ENCODE data around the gene TPCN2.

The TPCN2 gene

DNA sequence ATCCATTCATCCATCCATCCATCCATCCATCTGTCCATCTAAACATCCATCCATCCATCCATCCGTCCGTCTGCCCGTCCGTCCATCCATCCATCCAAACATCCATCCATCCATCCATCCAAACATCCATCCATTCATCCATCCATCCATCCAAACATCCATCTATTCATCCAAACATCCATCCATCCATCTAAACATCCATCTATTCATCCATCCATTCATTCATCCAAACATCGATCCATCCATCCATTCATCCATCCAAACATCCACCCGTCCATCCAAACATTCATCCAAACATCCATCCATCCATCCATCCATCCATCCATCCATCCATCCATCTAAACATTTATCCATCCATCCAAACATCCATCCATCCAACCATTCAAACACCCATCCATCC lies 61.7 kb downstream of the TPCN2 start:
- no peak overlapping the region for H3K9ac ChIP-seq (ENCODE audit: low read depth, low read length)
- WGBS = 94% methylated on average over 6 of the region's 6 CpGs

DNA sequence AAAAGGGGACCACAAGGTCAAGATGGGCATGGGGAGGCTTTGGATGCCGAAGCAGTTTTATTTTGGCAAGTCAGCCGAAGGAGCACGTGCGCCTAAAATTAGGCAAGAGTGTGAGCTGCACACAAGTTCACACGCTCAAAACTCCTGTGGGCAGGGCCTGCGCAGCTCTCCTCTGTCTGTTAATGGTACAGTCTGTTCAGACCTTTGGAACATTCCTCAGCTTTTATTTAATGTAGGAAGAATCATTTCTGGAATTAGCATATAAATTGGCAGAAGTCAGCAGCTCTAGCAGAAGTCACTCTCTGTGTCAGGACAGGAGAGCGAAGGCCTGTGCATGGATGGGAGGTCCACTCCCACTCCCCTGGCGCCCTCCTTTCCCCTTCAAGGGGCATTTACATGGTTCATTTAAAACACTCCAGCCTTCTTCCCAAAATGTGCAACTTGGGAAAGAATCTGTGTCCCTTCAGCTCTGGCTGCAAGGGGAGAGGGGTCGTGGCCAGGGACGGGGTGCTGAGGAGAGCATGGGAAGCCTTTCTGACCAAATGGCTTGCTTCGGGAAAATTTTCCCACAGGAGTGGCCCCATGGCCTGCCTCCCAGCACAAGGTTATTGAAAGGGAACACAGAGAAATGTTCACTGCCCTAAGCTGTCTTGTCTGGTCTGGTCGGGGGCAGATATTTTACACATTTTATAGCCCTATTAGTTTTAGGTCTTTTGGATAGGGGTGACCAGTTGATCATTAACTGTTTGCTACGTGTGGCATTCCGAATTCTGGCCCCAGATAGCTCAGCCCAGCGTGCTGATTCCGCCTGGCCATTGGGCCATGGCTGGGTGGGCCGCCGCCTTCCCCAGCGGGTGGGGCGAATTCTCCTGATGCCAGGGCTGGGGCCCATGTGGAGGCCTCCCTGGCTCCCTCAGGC lies 63.2 kb downstream of the TPCN2 start:
- WGBS = 92% methylated on average over 19 of the region's 20 CpGs
- 0 out of 2 replicates have a peak, but pooled peaks cover 3% of the 10 kb centered on the region for H3K9me3 ChIP-seq (ENCODE audit: insufficient read depth, low read depth, low read length)
- no peak overlapping the region for H3K27ac ChIP-seq (ENCODE audit: low read depth, low read length)
- H3K27me3 ChIP-seq (ENCODE audit: insufficient read depth, low read length) = no peaks in the 10 kb centered on the region
- no peaks in the 10 kb centered on the region for H3K4me1 ChIP-seq (ENCODE audit: insufficient read depth, low read length)
- H3K36me3 ChIP-seq (ENCODE audit: insufficient read depth, low read length) = no peaks in the 10 kb centered on the region
- no peak overlapping the region for H3K4me3 ChIP-seq (ENCODE audit: low read length)
- H3K9ac ChIP-seq (ENCODE audit: low read depth, low read length) = no peak overlapping the region

More for the DNA sequence above, 61.7 kb downstream of the TPCN2 start:
- 0 out of 2 replicates have a peak, but pooled peaks cover 3% of the 10 kb centered on the region for H3K9me3 ChIP-seq (ENCODE audit: insufficient read depth, low read depth, low read length)
- no peak overlapping the region for H3K4me3 ChIP-seq (ENCODE audit: low read length)
- no peaks in the 10 kb centered on the region for H3K4me1 ChIP-seq (ENCODE audit: insufficient read depth, low read length)
- H3K27ac ChIP-seq (ENCODE audit: low read depth, low read length) = no peak overlapping the region
- no peaks in the 10 kb centered on the region for H3K27me3 ChIP-seq (ENCODE audit: insufficient read depth, low read length)
- H3K36me3 ChIP-seq (ENCODE audit: insufficient read depth, low read length) = no peaks in the 10 kb centered on the region

DNA sequence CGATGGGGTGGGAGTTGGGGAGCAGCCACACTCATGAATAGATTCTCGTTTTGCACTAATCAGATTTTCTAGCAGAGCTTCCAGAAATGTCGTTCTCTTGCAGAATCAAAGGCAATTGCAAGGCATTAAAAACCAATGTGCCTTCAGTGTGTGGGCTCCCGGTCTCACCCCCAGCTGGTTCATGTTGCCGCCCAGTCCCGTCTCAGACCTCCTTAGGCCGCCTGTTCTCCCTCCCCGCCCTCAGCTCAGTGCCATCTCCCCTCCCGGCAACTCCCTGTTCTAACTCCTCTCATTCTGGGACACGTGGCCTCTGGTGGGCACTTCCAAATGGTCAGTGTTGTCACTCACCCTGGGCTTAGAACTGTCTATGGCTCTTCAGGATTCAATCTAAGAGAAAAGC lies 64.5 kb downstream of the TPCN2 start:
- H3K27me3 ChIP-seq (ENCODE audit: insufficient read depth, low read length) = no peaks in the 10 kb centered on the region
- H3K4me3 ChIP-seq (ENCODE audit: low read length) = no peak overlapping the region
- no peak overlapping the region for H3K9ac ChIP-seq (ENCODE audit: low read depth, low read length)
- H3K27ac ChIP-seq (ENCODE audit: low read depth, low read length) = no peak overlapping the region
- H3K4me1 ChIP-seq (ENCODE audit: insufficient read depth, low read length) = no peaks in the 10 kb centered on the region
- 91% methylated on average over 10 of the region's 10 CpGs for WGBS
- no peaks in the 10 kb centered on the region for H3K36me3 ChIP-seq (ENCODE audit: insufficient read depth, low read length)
- 0 out of 2 replicates have a peak, but pooled peaks cover 3% of the 10 kb centered on the region for H3K9me3 ChIP-seq (ENCODE audit: insufficient read depth, low read depth, low read length)

DNA sequence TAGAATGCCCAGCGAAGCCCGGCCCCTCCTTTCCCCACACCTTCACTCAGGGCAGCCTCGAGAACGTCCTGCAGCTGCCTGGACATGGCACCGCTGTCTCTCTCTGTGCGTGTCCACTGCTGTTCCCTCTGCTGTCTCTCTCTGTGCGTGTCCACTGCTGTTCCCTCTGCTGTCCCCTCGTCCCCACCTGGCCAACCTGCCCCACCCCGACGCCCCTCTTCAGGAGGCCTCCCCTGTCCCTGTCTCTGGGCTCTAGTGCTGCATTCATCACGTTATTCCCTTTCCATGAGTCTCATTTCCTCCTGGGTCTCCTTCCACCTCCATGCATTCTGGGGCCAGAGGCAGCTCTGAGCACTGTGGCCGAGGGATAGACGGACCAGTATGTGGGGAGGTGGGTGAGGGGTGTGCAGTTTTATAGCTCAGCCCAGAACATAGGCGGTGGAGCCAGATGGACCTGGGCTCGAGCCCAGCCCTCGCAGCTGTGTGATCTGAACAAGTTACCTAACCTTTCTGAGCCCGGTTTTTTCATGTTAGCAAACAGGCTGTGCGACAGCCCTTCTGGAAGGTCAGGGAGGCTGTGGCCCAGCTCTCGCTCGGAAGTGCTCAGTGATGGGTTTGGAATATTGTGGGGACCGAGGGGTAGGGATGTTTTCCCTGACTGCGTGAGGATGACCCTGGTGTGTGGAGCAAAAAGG lies 65.1 kb downstream of the TPCN2 start:
- H3K4me3 ChIP-seq (ENCODE audit: low read length) = no peak overlapping the region
- no peaks in the 10 kb centered on the region for H3K36me3 ChIP-seq (ENCODE audit: insufficient read depth, low read length)
- H3K9ac ChIP-seq (ENCODE audit: low read depth, low read length) = no peak overlapping the region; the same call in 1 of the 2 replicates
- H3K9me3 ChIP-seq (ENCODE audit: insufficient read depth, low read depth, low read length) = no peaks in the 10 kb centered on the region; the same call in 1 of the 2 replicates
- no peak overlapping the region for H3K27ac ChIP-seq (ENCODE audit: low read depth, low read length)
- no peaks in the 10 kb centered on the region for H3K27me3 ChIP-seq (ENCODE audit: insufficient read depth, low read length)
- whole genome bisulfite sequencing = 92% methylated on average over 22 of the region's 22 CpGs
- H3K4me1 ChIP-seq (ENCODE audit: insufficient read depth, low read length) = no peaks in the 10 kb centered on the region

DNA sequence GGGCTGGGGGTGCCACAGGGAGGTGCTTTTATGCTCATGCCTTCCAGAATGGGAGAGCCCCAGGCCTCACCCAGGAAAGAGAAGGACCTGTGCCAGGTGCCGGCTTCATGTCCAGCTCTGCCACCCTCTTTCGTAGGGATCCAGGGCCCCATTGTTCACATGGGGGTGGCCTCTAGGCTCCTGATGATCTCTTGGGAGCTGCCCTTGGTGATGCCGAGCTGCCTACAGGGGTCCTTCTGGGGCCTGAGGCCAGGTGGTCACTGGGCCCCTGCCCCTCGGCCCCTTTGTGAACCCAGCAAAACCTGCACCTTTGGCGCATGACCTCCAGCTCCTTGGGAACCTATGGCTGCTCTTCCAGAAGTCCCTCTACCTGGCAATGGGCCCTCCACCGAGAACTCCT lies 65.6 kb downstream of the TPCN2 start:
- peaks cover 6% of the 10 kb centered on the region; the same call in 1 of the 2 replicates for H3K9me3 ChIP-seq (ENCODE audit: insufficient read depth, low read depth, low read length)
- H3K27ac ChIP-seq (ENCODE audit: low read depth, low read length) = no peak overlapping the region
- H3K4me3 ChIP-seq (ENCODE audit: low read length) = no peak overlapping the region
- no peaks in the 10 kb centered on the region for H3K4me1 ChIP-seq (ENCODE audit: insufficient read depth, low read length)
- H3K9ac ChIP-seq (ENCODE audit: low read depth, low read length) = no peak overlapping the region
- H3K36me3 ChIP-seq (ENCODE audit: insufficient read depth, low read length) = no peaks in the 10 kb centered on the region
- no peaks in the 10 kb centered on the region for H3K27me3 ChIP-seq (ENCODE audit: insufficient read depth, low read length)
- 96% methylated on average over 6 of the region's 6 CpGs for WGBS

DNA sequence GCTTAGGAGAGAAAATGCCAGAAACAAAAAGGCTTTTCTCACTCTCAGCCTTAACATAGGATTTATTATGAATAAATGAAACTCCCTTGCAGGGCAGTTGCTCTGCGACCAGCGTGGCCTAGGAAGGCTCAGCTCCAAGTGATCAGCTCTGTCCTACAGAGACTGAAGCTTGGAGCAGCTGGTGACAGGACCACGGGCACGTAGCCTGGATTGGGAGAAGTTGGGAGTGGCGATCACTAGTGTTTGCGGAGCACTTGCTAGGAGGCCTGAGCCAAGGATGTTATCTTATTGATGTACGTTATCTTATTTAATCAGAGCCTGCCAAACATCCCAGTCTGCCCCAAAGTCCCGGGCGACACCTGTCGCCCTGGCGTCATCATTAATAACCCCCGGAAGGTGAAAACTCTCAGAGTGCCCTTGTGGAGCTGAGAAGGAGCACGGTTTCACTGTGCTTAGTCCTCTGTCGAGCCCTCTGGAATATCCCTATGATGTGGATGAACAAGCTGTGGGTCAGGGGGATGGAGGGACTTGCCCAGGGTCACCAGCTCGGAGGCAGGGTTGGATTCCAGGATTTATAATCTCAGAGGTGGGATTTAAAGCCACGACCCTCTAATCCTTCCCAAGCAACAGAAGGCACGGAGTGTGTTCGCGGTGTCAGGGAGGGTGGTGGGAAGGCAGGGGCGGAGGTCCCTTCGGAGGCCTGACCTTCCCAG lies 66.2 kb downstream of the TPCN2 start:
- no peaks in the 10 kb centered on the region for H3K36me3 ChIP-seq (ENCODE audit: insufficient read depth, low read length)
- H3K9ac ChIP-seq (ENCODE audit: low read depth, low read length) = no peak overlapping the region
- WGBS = 90% methylated on average over 21 of the region's 21 CpGs
- H3K4me1 ChIP-seq (ENCODE audit: insufficient read depth, low read length) = no peaks in the 10 kb centered on the region
- H3K4me3 ChIP-seq (ENCODE audit: low read length) = no peak overlapping the region
- H3K27me3 ChIP-seq (ENCODE audit: insufficient read depth, low read length) = no peaks in the 10 kb centered on the region
- H3K27ac ChIP-seq (ENCODE audit: low read depth, low read length) = no peak overlapping the region
- H3K9me3 ChIP-seq (ENCODE audit: insufficient read depth, low read depth, low read length) = peaks cover 8% of the 10 kb centered on the region; the same call in 1 of the 2 replicates

DNA sequence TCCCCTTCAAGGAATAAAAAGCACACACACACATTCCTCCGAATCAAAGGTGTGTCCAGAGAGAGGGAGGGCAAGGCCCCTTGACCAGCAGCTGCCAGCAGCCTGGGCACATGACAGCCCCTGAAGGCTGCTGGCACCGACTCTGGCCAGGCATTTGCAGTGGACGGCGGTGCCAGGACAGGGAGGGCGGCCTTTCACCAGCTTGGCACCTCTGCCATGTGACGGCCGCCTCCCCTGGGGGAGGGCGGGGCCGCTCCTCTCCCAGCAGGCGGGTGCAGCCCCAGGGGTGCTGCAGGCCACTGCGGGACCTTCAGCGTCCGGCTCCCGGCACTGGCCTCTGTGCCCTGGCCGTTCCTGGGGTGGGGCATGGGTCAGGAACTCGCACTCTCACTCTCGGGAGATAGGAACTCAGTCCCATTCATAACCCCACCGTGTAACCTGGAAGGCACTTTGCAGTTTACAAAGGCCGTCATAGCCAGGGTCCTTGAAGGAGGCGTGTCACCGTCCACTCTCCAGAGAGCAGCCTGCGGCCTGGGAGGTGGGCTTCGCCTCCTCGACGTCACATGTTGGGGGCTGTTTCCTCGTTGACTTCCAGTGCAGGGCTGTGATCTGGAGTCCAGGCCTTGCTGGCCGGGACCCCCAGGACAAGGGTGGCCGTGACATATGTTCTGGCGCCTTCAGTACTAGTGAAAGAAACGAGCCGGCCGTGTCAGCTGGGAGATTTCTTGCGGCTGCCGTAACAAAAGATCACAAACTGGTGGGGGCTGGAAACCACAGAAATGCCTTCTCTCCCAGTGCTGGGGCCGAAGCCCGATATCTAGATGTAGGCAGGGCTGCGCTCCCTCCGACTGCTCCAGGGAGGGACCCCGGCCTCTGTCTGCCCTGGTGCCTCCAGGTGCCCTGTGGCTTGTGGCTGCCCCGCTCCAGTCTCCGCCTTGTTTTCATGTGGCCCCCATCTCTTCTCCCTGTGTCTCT lies 67.1 kb downstream of the TPCN2 start:
- Histone ChIP-seq H3K9me3 (ENCODE audit: insufficient read depth, low read depth, low read length) (peaks cover 8% of the 10 kb centered on the region; the same call in 1 of the 2 replicates), H3K9ac (ENCODE audit: low read depth, low read length) (no peak overlapping the region), H3K36me3 (ENCODE audit: insufficient read depth, low read length) (no peaks in the 10 kb centered on the region), H3K27me3 (ENCODE audit: insufficient read depth, low read length) (no peaks in the 10 kb centered on the region), H3K4me3 (ENCODE audit: low read length) (no peak overlapping the region), H3K27ac (ENCODE audit: low read depth, low read length) (no peak overlapping the region), H3K4me1 (ENCODE audit: insufficient read depth, low read length) (no peaks in the 10 kb centered on the region)
- 90% methylated on average over 41 of the region's 41 CpGs for WGBS

DNA sequence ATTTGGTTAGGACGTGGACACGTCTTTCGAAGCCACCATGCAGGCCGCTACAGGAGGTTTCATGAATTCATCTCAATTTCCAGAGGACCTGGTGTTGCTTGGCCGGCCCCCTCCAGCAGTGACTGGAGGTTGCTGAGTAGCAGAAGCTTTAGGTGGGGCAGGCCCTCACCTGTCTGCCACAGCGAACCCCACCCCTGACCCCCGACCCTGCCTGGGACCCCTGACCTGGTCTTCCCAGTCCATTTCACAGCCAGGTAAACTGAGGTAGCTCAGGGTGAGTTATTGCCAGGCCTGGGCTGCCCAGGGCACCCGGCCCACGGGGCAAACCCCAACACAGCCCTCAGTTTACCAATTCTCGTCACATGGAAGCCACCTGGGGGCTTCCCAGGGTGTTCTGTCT lies 67.9 kb downstream of the TPCN2 start:
- H3K27ac ChIP-seq (ENCODE audit: low read depth, low read length) = no peak overlapping the region

DNA sequence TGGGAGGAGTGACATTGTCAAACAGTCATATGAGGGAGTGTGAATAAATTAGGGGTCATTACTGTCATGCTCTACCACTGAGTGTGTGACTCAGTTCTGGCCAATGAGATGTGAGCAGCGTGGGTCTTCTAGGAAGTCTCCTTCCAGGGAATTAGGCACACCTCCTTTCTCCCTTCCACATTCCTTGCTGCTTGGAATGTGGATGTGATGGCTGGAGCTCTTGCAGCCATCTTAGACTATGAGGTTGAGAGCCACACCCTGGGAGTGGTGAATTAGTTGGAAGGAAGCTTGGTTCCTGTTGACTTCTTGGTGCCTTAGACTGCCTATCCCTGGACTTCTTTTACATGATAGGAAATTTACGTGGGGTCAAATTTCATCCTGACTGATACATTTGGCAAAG lies 70.5 kb downstream of the TPCN2 start:
- Histone ChIP-seq H3K4me1 (ENCODE audit: insufficient read depth, low read length) (peaks cover 20% of the 10 kb centered on the region), H3K9me3 (ENCODE audit: insufficient read depth, low read depth, low read length) (peaks cover 8% of the 10 kb centered on the region; the same call in 1 of the 2 replicates), H3K4me3 (ENCODE audit: low read length) (no peak overlapping the region), H3K9ac (ENCODE audit: low read depth, low read length) (no peak overlapping the region), H3K27me3 (ENCODE audit: insufficient read depth, low read length) (no peaks in the 10 kb centered on the region), H3K36me3 (ENCODE audit: insufficient read depth, low read length) (no peaks in the 10 kb centered on the region), H3K27ac (ENCODE audit: low read depth, low read length) (no peak overlapping the region)
- 92% methylated on average over 2 of the region's 2 CpGs for WGBS

More for the DNA sequence above, 67.9 kb downstream of the TPCN2 start:
- Histone ChIP-seq H3K27me3 (ENCODE audit: insufficient read depth, low read length) (no peaks in the 10 kb centered on the region), H3K9me3 (ENCODE audit: insufficient read depth, low read depth, low read length) (peaks cover 8% of the 10 kb centered on the region; the same call in 1 of the 2 replicates), H3K36me3 (ENCODE audit: insufficient read depth, low read length) (no peaks in the 10 kb centered on the region), H3K4me1 (ENCODE audit: insufficient read depth, low read length) (no peaks in the 10 kb centered on the region), H3K4me3 (ENCODE audit: low read length) (no peak overlapping the region), H3K9ac (ENCODE audit: low read depth, low read length) (no peak overlapping the region)
- WGBS = 96% methylated on average over 10 of the region's 10 CpGs

Data from HUES64 (cell line).